A549 (cell line): ENCODE data around the gene LYZL2.

Source experiments
- EP300 ChIP-seq, 2 experiments: fragments of >200 bp; sonication (Bioruptor Twin); formaldehyde crosslinking; IDR thresholded peaks; 2 replicates in 1 of 2; 3 replicates in 1 of 2; pipeline ENCODE4 v1.6.1; 2016 to 2017
- MAZ ChIP-seq: fragments of 150-350 bp; IDR thresholded peaks from 2 replicates; pipeline ENCODE4 v1.6.1; 2014; ENCODE audit warnings: antibody characterized with exemption, low read depth, low read length, borderline replicate concordance
- PHF8 ChIP-seq: fragments of 200-600 bp; sonication (generic); IDR thresholded peaks from 2 replicates; pipeline ENCODE4 v1.6.1; 2016; ENCODE audit warnings: low read depth, mild to moderate bottlenecking, antibody characterized with exemption, moderate library complexity, borderline replicate concordance
- POLR2A ChIP-seq: IDR thresholded peaks from 2 replicates; pipeline ENCODE4 v1.6.1; 2012; ENCODE audit warnings: mild to moderate bottlenecking, low read length
- RFX5 ChIP-seq: fragments of 450-650 bp; IDR thresholded peaks from 2 replicates; pipeline ENCODE4 v1.7.1; 2014; ENCODE audit warnings: antibody characterized with exemption, mild to moderate bottlenecking, moderate library complexity
- TF ChIP-seq, protein P1 (sequence below): IDR thresholded peaks from 2 replicates; pipeline ENCODE4 v1.6.1; 2012
- TF ChIP-seq, protein P2 (sequence below): fragments of >200 bp; sonication (Bioruptor Twin); formaldehyde crosslinking; IDR thresholded peaks from 3 replicates; pipeline ENCODE4 v1.6.1; 2016
- TF ChIP-seq, protein P3 (sequence below): fragments of >200 bp; sonication (Bioruptor Twin); formaldehyde crosslinking; IDR thresholded peaks from 3 replicates; pipeline ENCODE4 v1.5.1; 2016

DNA sequence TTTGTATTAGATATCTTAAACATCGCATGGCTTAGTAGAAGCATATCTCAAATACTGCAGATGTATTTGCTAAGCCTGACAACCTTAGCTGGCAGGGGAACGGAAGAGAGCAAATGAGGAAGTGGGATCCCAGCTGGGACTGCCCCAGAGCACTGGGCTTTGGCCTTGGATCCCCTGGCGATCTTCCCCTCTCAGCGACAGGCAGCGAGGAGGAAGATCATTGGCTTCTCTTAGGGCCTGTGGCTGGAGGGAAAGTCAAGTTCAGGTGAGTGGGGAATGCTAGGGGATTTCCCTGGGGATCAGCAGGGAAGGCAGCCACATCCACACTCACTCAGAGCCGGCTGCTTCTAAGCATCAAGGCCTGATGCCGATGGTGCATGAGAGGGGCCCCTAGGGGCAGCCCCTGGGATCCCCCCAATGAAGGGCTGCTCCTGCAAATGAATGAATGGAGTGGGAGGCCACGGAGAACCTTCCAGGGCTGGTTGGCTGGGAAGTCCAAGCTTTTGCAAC, 42.0 kb downstream of the LYZL2 start:
- TF ChIP-seq, protein P1, sequence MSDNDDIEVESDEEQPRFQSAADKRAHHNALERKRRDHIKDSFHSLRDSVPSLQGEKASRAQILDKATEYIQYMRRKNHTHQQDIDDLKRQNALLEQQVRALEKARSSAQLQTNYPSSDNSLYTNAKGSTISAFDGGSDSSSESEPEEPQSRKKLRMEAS = no peak
- no peak for TF ChIP-seq EP300 (IDR thresholded peaks at IDR 0.05)
- TF ChIP-seq RFX5 = no peak
- no peak for TF ChIP-seq MAZ
- TF ChIP-seq PHF8 = no peak
- TF ChIP-seq, protein P2, sequence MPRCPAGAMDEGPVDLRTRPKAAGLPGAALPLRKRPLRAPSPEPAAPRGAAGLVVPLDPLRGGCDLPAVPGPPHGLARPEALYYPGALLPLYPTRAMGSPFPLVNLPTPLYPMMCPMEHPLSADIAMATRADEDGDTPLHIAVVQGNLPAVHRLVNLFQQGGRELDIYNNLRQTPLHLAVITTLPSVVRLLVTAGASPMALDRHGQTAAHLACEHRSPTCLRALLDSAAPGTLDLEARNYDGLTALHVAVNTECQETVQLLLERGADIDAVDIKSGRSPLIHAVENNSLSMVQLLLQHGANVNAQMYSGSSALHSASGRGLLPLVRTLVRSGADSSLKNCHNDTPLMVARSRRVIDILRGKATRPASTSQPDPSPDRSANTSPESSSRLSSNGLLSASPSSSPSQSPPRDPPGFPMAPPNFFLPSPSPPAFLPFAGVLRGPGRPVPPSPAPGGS = no peak
- TF ChIP-seq POLR2A = no peak
- TF ChIP-seq, protein P3, sequence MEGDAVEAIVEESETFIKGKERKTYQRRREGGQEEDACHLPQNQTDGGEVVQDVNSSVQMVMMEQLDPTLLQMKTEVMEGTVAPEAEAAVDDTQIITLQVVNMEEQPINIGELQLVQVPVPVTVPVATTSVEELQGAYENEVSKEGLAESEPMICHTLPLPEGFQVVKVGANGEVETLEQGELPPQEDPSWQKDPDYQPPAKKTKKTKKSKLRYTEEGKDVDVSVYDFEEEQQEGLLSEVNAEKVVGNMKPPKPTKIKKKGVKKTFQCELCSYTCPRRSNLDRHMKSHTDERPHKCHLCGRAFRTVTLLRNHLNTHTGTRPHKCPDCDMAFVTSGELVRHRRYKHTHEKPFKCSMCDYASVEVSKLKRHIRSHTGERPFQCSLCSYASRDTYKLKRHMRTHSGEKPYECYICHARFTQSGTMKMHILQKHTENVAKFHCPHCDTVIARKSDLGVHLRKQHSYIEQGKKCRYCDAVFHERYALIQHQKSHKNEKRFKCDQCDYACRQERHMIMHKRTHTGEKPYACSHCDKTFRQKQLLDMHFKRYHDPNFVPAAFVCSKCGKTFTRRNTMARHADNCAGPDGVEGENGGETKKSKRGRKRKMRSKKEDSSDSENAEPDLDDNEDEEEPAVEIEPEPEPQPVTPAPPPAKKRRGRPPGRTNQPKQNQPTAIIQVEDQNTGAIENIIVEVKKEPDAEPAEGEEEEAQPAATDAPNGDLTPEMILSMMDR = no peak
